HEK293T (cell line): ENCODE results near the gene TMEM33.

Source experiments
- ARNT ChIP-seq: fragments of 450-650 bp; IDR thresholded peaks from 2 replicates; pipeline ENCODE4 v1.6.1; 2017; ENCODE audit warnings: mild to moderate bottlenecking
- ELF4 ChIP-seq: fragments of 450-650 bp; IDR thresholded peaks from 2 replicates; pipeline ENCODE4 v1.6.1; 2017; ENCODE audit warnings: antibody characterized with exemption
- FOXA1 ChIP-seq: fragments of 450-650 bp; IDR thresholded peaks from 2 replicates; pipeline ENCODE4 v1.6.1; 2016; ENCODE audit warnings: mild to moderate bottlenecking
- HDGF ChIP-seq: fragments of 450-650 bp; IDR thresholded peaks from 2 replicates; pipeline ENCODE4 v1.6.1; 2017; ENCODE audit warnings: antibody characterized with exemption, borderline replicate concordance

GRCh38 chr4:41994461-41994985 is 59.3 kb downstream of the TMEM33 start:
- TF ChIP-seq HDGF = no peak
- no peak for TF ChIP-seq ELF4
- no peak for TF ChIP-seq FOXA1
- TF ChIP-seq ARNT = no peak
